Testis (tissue), 3 donors: ENCODE measurements around the gene COL12A1. TPM values are rescaled to one million over a fixed set of nuclear protein-coding genes. Genes with fewer than 3 reads are reported as not detected.

Experiments
- DNase-seq: peaks from one replicate; pipeline ENCODE4 v3.0.0-alpha.2; 2019
- H3K27ac ChIP-seq, 2 donors: fragments of 200-600 bp; sonication (generic); one replicate each; pipeline ENCODE4 v1.5.1; 2019
- H3K27me3 ChIP-seq: fragments of 200-600 bp; sonication (generic); one replicate; pipeline ENCODE4 v1.5.1; 2019
- H3K36me3 ChIP-seq: fragments of 200-600 bp; sonication (generic); one replicate; pipeline ENCODE4 v1.5.1; 2017; ENCODE audit warnings: low read depth; ENCODE audit errors: missing control alignments
- H3K4me1 ChIP-seq: fragments of 200-600 bp; sonication (generic); one replicate; pipeline ENCODE4 v1.5.1; 2019
- H3K4me3 ChIP-seq, 2 donors: fragments of 200-600 bp; sonication (generic); one replicate each; pipeline ENCODE4 v1.5.1; 2017 to 2019
- H3K9me3 ChIP-seq: fragments of 200-600 bp; sonication (generic); one replicate; pipeline ENCODE4 v1.5.1; 2017
- CTCF ChIP-seq, 3 experiments: fragments of 450-650 bp in 2 of 3; fragments of 200-600 bp in 1 of 3; sonication (generic) in 1 of 3; IDR thresholded peaks; one replicate each; pipeline ENCODE4 v1.5.1; 2016 to 2019; ENCODE audit warnings: antibody characterized with exemption in 3 of 3, mild to moderate bottlenecking in 2 of 3, moderate library complexity in 1 of 3
- POLR2A ChIP-seq: fragments of 450-650 bp; IDR thresholded peaks from one replicate; pipeline ENCODE4 v1.6.1; 2017; ENCODE audit warnings: antibody characterized with exemption, mild to moderate bottlenecking, moderate library complexity
- WGBS, 2 donors: methylation state at CpG; one replicate each; pipeline ENCODE4 v1.1.5; 2018; 5-methylcytosine and 5-hydroxymethylcytosine counted together
- intact Hi-C: fragments of 100-400 bp; cut with DNase I; formaldehyde crosslinking; loops from one replicate; pipeline ENCODE4 v1.15.1; 2023; ENCODE audit warnings: low total_unique reads
- polyA plus RNA-seq: library from polyadenylated mRNA; stranded (reverse); fragments of 350-450 nt; fragmentation: Illumina TruSeq; extraction: RNeasy Lipid Tissue Mini Kit (QIAGEN cat#74804); gene quantifications from one replicate; pipeline ENCODE4 v1.2.3, GENCODE V29; 2014; ENCODE audit warnings: low read depth, low replicate concordance; ENCODE audit not compliant: insufficient read depth
- total RNA-seq, 2 donors: library from RNA; depleted of rRNA; stranded (reverse); fragments of >200 nt; gene quantifications; one replicate each; pipeline ENCODE4 v1.2.3, GENCODE V29; 2016

The COL12A1 gene
- total and polyA plus RNA-seq, 3 donors from 2014 or later: 11.4 to 27.3 (median 13.6) TPM

GRCh38 chr6:75091467-75092190 is 114.2 kb downstream of the COL12A1 start:
- 71 to 72% methylated on average over 4 of the region's 4 CpGs for WGBS, 2 donors
- TF ChIP-seq POLR2A (no peak), CTCF (IDR thresholded peaks at IDR 0.05) (no peak)
- H3K9me3 ChIP-seq: no peaks in the 10 kb centered on the region
- H3K27ac ChIP-seq: no peak overlapping the region
- no peak for DNase-seq
- no peaks in the 10 kb centered on the region for H3K36me3 ChIP-seq
- H3K27me3 ChIP-seq: no peaks in the 10 kb centered on the region
- no peaks in the 10 kb centered on the region for H3K4me1 ChIP-seq
- H3K4me3 ChIP-seq: no peak overlapping the region
- intact Hi-C loops: no loop called here

DNA sequence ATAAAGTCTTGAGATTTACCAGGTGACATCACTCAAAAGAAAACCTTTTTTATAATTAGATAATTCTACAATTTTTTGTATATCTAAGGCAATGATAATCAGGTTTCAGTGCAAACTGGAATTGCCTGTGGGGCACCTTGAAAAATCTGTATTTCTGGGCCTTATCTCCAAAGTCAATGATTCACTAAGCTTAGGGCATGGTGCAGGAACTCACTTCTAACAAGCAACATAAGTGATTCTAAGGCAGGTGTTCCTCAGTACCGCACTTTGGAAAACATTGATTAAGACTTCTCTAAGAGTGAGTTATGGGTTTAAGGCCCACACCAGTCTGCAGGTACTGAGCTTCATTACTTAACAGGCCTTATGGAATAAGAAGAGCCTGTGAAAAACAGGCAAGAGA is 115.3 kb downstream of the COL12A1 start:
- intact Hi-C loops: no loop called here
- no peak for DNase-seq
- WGBS, 2 donors: 85 to 88% methylated on average over 1 of the region's 1 CpG
- Histone ChIP-seq H3K9me3 (no peaks in the 10 kb centered on the region), H3K4me3 (no peak overlapping the region), H3K27ac (no peak overlapping the region), H3K27me3 (no peaks in the 10 kb centered on the region), H3K36me3 (no peaks in the 10 kb centered on the region), H3K4me1 (no peaks in the 10 kb centered on the region)
- no peak for TF ChIP-seq POLR2A
- TF ChIP-seq CTCF (IDR thresholded peaks at IDR 0.05): no peak

DNA sequence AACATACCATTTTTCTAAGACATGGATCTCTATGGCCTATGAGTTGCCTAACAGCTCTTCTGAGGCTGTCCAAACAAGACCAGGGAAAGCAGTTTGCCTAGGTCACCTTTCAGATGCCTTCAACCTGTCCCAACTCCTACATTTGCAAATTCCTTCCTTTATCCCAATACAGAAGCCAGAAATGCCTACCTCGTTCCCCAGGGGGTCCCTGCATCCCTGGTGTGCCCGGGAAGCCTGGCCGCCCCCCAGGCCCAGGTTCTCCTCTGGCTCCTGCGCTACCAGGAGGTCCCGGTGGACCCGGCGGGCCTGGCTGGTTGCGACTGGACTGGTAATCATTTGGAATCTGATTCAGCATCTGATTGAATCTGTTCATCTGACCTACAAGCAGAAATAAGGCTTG is 115.9 kb downstream of the COL12A1 start:
- WGBS, 2 donors: 80 to 84% methylated on average over 8 of the region's 8 CpGs
- DNase-seq: no peak
- no peaks in the 10 kb centered on the region for H3K4me1 ChIP-seq
- H3K9me3 ChIP-seq: no peaks in the 10 kb centered on the region
- intact Hi-C loops: no loop called here
- no peak overlapping the region for H3K4me3 ChIP-seq
- no peak for TF ChIP-seq POLR2A
- TF ChIP-seq CTCF (IDR thresholded peaks at IDR 0.05): no peak
- H3K27me3 ChIP-seq: no peaks in the 10 kb centered on the region
- no peaks in the 10 kb centered on the region for H3K36me3 ChIP-seq
- peak overlapping the region; percentile 2 to 58 for H3K27ac ChIP-seq

- no peaks in the 10 kb centered on the region for H3K27me3 ChIP-seq
- H3K27ac ChIP-seq: peak overlapping the region in 1 of 2 donors; percentile 2
- no peak for DNase-seq
- TF ChIP-seq POLR2A (no peak), CTCF (IDR thresholded peaks at IDR 0.05) (no peak)
- intact Hi-C loops: no loop called here
- no peak overlapping the region for H3K4me3 ChIP-seq
- H3K36me3 ChIP-seq: no peaks in the 10 kb centered on the region
- H3K9me3 ChIP-seq: no peaks in the 10 kb centered on the region
- 73 to 81% methylated on average over 2 of the region's 2 CpGs for WGBS, 2 donors
- H3K4me1 ChIP-seq: peaks cover 1% of the 10 kb centered on the region
Measured at GRCh38 chr6:75089151-75089897, 116.5 kb downstream of the COL12A1 start.
